GM12872 (cell line): ENCODE measurements around the gene OPHN1.

Source experiments
- TF ChIP-seq, protein P1 (sequence below): IDR thresholded peaks from 3 replicates; pipeline ENCODE4 v1.5.1; 2011; ENCODE audit warnings: low read depth, mild to moderate bottlenecking, low read length, moderate library complexity; ENCODE audit not compliant: insufficient read depth

Gene OPHN1

DNA sequence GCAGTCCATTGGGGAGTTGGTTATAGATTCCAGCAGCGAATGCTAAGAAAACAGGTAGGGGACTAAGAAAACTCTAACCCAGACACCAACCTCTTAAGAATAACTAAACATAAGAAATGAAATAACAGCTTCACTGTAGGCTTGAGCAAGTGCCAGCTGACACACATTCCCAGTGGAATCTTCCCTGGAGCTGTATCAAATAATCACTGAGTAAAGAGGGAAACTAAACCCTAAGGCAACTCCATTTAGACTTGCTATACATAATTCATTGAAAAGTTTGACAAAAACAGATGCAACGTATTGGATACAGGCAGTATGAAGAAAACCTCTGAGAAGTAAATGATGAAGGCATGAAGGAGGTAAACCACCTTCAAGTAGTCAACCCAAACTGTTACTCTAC lies 293.5 kb downstream of the OPHN1 start:
- TF ChIP-seq, protein P1, sequence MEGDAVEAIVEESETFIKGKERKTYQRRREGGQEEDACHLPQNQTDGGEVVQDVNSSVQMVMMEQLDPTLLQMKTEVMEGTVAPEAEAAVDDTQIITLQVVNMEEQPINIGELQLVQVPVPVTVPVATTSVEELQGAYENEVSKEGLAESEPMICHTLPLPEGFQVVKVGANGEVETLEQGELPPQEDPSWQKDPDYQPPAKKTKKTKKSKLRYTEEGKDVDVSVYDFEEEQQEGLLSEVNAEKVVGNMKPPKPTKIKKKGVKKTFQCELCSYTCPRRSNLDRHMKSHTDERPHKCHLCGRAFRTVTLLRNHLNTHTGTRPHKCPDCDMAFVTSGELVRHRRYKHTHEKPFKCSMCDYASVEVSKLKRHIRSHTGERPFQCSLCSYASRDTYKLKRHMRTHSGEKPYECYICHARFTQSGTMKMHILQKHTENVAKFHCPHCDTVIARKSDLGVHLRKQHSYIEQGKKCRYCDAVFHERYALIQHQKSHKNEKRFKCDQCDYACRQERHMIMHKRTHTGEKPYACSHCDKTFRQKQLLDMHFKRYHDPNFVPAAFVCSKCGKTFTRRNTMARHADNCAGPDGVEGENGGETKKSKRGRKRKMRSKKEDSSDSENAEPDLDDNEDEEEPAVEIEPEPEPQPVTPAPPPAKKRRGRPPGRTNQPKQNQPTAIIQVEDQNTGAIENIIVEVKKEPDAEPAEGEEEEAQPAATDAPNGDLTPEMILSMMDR, result no peak

DNA sequence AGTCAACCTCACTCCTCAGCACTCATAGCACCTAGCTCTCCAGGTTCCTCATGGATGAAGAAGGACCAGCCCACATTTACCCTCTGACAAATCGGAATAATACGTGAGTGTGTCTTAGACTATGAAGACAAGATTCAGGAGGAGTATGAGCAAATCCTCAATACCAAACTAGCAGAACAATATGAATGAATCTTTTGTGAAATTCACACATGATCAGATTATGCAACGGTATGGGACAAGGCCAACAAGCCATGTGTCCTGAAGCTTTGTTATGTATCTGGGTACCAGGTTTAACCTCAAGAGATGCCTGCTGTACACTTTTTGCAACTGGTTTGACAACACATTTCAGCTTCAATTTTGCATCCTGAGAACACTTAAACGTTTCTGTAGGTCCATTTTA lies 300.1 kb downstream of the OPHN1 start:
- TF ChIP-seq, protein P1, result no peak

DNA sequence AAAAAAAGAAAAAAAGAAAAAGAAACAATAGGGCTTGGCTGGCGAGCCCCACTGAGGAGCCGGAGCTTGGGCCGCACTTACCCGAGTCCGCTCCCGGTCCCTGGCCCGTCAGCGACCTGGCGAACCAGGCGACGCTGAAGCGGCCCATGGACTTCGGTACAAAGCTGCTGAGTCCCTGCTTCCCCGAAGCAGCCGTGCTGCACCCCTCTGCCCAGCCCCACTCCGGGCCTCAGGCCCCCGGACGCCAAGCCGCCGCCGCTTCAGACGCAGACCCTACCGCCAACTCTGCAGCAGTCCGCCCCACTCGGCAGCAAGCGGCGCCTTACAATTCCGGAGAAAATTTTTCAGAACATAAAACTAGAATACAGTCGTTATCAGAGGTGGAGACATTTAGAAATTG lies 300.5 kb downstream of the OPHN1 start:
- TF ChIP-seq, protein P1, result no peak

DNA sequence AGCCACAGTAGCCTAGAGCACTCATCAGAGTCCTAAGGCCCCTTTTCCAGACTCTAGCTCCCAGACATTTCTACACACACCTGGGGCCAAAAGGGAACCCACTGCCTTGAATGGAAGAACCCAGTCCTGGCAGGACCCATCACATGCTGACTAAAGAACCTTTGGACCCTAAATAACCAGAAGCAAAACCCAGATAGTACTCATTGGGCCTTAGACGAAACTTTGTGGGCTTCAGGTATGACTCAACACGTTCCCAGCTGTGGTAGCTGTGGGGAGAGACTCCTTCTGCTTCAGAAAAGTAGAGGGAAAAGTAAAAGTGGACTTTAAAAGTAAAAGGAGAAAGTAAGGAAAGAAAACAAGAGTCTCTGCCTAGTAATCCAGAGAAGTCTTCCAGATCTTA lies 311.5 kb downstream of the OPHN1 start:
- TF ChIP-seq, protein P1, result no peak

DNA sequence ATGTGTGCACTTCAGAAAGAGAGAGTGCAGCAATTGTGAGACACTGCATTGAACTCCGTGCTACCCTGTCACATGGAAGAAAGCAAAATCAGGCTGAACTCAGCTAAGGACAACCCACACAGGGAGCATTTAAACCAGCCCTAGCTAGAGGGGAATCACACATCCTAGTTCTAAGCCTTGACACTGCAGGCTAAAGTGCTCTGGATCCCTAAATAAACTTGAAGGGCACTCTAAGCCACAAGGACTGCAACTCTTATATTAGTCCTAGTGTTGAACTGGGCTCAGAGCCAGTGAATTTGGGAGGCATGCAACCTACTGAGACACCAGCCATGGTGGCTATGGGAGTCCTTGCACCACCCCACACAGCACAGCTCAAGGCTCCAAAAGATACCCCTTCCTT lies 311.9 kb downstream of the OPHN1 start:
- TF ChIP-seq, protein P1, result no peak

DNA sequence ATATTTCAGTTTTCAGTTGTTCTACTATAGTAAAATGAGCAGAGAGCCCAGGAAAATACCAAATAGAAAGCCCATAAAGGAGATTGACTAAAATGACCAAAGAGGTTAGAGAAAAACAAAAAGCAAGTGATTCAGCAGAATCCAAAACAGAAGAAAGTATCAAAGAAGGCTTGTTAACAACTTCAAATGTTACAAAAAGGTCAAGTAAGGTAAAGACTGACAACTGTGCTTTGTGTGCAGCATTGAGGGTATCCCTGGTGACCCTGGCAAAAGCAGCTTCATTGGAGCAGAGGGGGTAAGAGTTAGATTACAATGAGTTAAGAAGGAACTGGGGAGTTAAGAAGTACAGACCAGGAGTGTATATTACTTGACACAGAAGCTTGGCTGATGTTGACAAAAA lies 317.9 kb downstream of the OPHN1 start:
- TF ChIP-seq, protein P1, result no peak

DNA sequence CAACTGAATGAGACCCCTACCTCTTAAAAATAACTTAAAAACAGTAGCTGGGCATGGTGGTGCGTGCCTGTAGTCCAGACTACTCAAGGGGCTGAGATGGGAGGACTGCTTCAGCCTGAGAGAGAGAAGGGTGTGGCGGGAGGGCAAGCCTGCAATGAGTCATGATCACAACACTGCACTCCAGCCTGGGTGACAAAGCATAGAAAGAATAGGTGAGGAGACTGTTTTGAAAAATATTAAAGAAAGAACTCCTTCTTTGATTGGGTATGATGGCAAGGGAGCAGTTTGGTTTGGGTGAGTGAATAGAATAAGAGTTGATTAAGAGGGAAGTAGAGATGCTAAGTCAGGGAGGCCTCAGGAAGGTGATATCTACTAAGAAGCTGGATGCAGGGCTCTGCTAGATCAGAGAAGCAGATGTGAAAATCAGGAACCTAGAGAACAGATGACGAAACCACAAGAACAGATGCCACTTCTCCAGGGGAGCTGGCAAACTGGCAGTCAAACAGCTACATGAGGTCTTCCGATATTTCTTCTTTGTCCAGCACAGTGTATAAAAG lies 318.6 kb downstream of the OPHN1 start:
- TF ChIP-seq, protein P1, result no peak
